Cardiac muscle cell (in vitro differentiated cells and primary cell): ENCODE results near the gene WDR48. TPM values are rescaled to one million over a fixed set of nuclear protein-coding genes. Genes with fewer than 3 reads are reported as not detected.

ENCODE experiments used
- DNase-seq, 2 donors: peaks; one replicate each; pipeline versions ENCODE4 v3.0.0 to v3.0.0-alpha.2; 2010 to 2017; ENCODE audit warnings: low read depth in 1 of 2, low spot score in 1 of 2
- H3K27ac ChIP-seq: fragments of 200-600 bp; sonication (generic); 2 replicates; pipeline ENCODE4 v1.5.1; 2016
- H3K27me3 ChIP-seq: fragments of 200-600 bp; sonication (generic); 2 replicates; pipeline ENCODE4 v1.6.0; 2016; ENCODE audit warnings: control low read depth
- H3K36me3 ChIP-seq: fragments of 200-600 bp; sonication (generic); 2 replicates; pipeline ENCODE4 v1.5.1; 2016; ENCODE audit warnings: control low read depth
- H3K4me1 ChIP-seq: fragments of 200-600 bp; sonication (generic); 2 replicates; pipeline ENCODE4 v1.8.1; 2017; ENCODE audit warnings: low read depth, mild to moderate bottlenecking, mixed run types
- H3K4me3 ChIP-seq: fragments of 200-600 bp; sonication (generic); 2 replicates; pipeline ENCODE4 v1.5.1; 2016; ENCODE audit warnings: mild to moderate bottlenecking
- H3K9me3 ChIP-seq: fragments of 200-600 bp; sonication (generic); 2 replicates; pipeline ENCODE4 v1.5.1; 2017; ENCODE audit warnings: low read depth, mild to moderate bottlenecking, control low read depth
- CTCF ChIP-seq: IDR thresholded peaks from 2 replicates; pipeline ENCODE4 v1.5.1; 2012; ENCODE audit warnings: low read depth, mild to moderate bottlenecking, low read length
- polyA plus RNA-seq: library from polyadenylated mRNA; unstranded; fragments of >200 nt; fragmentation: Nextera tagmentation; extraction: Ambion mirVana; gene quantifications from 2 replicates; pipeline ENCODE4 v1.2.1, GENCODE V29; 2016
- total RNA-seq: library from RNA; depleted of rRNA; stranded (reverse); fragments of >200 nt; gene quantifications from 2 replicates; pipeline ENCODE4 v1.2.3, GENCODE V29; 2016

WDR48 gene
- total and polyA plus RNA-seq, 2 experiments from 2014 or later = 31.5 to 43.2 TPM

GRCh38 chr3:39080026-39080425 lies 28.2 kb downstream of the WDR48 start:
- H3K36me3 ChIP-seq = peaks cover 42% of the 10 kb centered on the region
- H3K9me3 ChIP-seq = no peaks in the 10 kb centered on the region
- DNase-seq = no peak
- H3K4me1 ChIP-seq = no peaks in the 10 kb centered on the region
- no peak overlapping the region for H3K27ac ChIP-seq
- H3K27me3 ChIP-seq = no peaks in the 10 kb centered on the region
- H3K4me3 ChIP-seq = no peak overlapping the region
- TF ChIP-seq CTCF = no peak

- no peak for TF ChIP-seq CTCF
- H3K9me3 ChIP-seq = no peaks in the 10 kb centered on the region
- no peak overlapping the region for H3K27ac ChIP-seq
- no peak for DNase-seq
- H3K4me1 ChIP-seq = no peaks in the 10 kb centered on the region
- H3K36me3 ChIP-seq = peaks cover 31% of the 10 kb centered on the region
- no peak overlapping the region for H3K4me3 ChIP-seq
- no peaks in the 10 kb centered on the region for H3K27me3 ChIP-seq
These were observed 31.0 kb downstream of the WDR48 start for GRCh38 chr3:39082666-39083313.

- Histone ChIP-seq H3K4me3 (no peak overlapping the region), H3K27ac (no peak overlapping the region), H3K9me3 (no peaks in the 10 kb centered on the region), H3K36me3 (peaks cover 48% of the 10 kb centered on the region), H3K27me3 (no peaks in the 10 kb centered on the region), H3K4me1 (no peaks in the 10 kb centered on the region)
- no peak for DNase-seq
- no peak for TF ChIP-seq CTCF
These were observed 34.3 kb downstream of the WDR48 start for GRCh38 chr3:39086144-39086543.

- TF ChIP-seq CTCF = no peak
- H3K27me3 ChIP-seq = no peaks in the 10 kb centered on the region
- no peaks in the 10 kb centered on the region for H3K4me1 ChIP-seq
- peaks cover 59% of the 10 kb centered on the region for H3K36me3 ChIP-seq
- H3K27ac ChIP-seq = peak overlapping the region; percentile 46
- H3K9me3 ChIP-seq = no peaks in the 10 kb centered on the region
- H3K4me3 ChIP-seq = no peak overlapping the region
- DNase-seq = no peak
These were observed 36.6 kb downstream of the WDR48 start for GRCh38 chr3:39088456-39088855.

- no peak overlapping the region for H3K4me3 ChIP-seq
- no peaks in the 10 kb centered on the region for H3K4me1 ChIP-seq
- no peaks in the 10 kb centered on the region for H3K9me3 ChIP-seq
- peak overlapping the region; percentile 46 for H3K27ac ChIP-seq
- TF ChIP-seq CTCF = no peak
- peaks cover 63% of the 10 kb centered on the region for H3K36me3 ChIP-seq
- DNase-seq = no peak
- no peaks in the 10 kb centered on the region for H3K27me3 ChIP-seq
These were observed 37.1 kb downstream of the WDR48 start for GRCh38 chr3:39088889-39089288.
